ENCODE results near the gene KIF22.
"Not testable (repeated sequence)": the region's sequence is repeated elsewhere in the genome, so short reads cannot be mapped to it uniquely, and the experiment has no call there.

KIF22 gene
- 151 to 208 reads per million in 2 donors for total RNA-seq

DNA sequence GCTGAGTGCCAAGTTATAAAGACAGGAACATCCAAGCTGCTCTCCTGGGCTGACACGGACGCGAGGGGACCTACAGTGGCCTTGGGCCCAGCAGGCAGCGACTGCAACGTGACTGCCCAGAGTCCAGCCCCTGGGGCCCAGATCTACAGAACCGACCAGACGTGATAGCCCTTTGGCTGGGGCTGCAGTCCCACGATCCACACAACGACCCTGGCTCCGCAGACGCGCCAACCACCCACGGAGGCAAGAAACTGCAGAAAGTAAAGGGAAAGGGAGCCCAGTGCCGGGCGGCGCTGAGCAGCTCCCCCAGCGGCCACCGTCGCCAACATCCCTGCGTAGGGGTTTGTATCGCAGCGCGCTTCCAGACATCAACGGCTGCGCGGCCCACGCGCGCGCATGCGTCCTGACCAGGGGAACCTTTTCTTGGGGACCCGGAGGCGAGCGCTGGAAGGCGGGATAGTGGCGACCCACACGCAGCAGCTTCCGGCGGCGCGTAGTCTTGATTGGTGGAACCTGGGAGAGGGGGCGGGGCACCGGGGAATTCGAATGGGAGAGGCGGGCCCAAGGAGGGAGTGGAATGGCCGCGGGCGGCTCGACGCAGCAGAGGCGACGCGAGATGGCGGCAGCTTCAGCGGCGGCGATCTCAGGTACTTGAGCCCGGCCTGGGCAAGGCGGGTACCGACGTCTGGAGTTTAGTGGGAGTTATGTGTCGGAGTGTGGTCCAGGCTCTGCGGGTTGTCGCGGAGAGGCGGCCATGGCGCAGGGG is at the start of gene KIF22:
Gene KIF22, plus strand, starts transcription at position 569 of the 766 bp plus-strand sequence. Its CDS starts 9 bp downstream, at position 578.
- DNase-seq: peak; percentile 99

DNA sequence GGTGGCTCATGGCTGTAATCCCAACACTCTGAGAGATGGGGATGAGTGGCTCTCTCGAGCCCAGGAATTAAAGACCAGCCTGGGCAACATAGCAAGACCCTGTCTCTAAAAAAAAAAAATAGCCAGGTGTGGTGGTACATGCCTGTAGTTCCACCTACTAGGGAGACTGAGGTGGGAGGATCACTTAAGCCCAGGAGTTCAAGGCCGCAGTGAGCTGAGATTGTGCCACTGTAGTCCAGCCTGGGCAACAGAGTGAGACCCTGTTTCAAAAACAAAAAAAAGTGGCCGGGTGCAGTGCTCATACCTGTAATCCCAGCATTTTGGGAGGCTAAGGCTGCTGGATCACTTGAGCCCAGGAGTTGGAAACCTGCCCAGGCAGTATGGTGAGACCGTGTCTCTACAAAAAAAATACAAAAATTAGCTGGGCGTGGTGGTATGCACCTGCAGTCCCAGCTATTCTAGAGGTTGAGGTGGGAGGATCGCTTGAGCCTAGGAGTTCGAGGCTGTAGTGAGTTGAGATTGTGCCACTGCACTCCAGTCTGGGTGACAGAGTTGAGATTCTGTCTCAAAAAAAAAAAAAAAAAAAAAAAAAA is 47.8 kb upstream of the KIF22 start:
- DNase-seq: no peak

DNA sequence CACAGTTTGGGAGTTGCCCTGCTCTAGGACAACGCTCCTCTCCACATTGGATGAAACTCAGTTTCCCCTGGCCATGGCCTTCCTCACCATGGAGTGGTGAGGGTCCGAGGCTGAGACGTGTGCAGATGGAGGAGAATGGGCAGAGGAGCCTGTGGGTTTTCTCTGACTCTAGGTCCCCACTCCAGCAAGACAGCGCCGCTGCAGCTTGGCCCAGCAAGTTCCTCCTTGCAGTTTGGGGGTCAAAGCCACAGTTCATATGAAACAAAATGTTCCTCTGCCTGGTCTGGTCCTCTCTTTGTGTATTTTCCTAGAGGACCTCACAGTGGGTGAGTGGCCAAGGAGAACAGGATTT is 47.1 kb upstream of the KIF22 start:
- no peak for DNase-seq

DNA sequence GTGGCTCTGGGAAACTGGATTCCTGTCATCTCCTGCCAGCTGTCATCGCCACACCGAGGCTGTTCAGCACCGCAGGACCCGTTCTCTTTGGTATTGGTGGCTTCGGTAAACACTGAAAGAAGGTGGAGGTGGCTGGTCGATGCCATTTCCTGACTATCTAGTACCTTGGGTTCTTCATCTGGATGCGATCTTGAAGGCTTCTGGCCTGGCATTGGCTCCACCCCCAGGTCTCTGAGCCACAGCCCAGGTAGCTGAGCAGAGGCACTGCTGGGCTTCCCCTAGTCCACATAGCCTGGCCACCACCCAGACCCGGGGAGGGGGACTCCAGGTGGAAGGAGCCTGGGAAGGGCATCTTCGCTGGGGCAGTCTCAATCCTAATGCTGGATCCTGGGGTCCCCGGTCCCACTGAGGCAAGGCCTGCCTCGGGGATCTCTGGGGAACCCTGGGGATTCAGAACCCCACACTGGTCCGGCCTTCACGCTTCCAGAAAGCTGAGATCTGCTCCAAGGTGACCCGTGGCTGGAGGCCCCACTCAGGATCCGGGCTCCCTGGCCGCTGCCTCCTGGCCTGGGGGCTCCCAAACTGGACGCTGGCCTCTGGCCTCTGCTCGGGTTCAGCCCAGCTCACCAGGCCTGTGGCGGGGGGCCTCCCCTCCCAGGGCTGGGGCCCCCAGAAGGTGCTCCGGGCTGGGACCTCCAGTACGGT is 46.6 kb upstream of the KIF22 start:
- no peak for DNase-seq

DNA sequence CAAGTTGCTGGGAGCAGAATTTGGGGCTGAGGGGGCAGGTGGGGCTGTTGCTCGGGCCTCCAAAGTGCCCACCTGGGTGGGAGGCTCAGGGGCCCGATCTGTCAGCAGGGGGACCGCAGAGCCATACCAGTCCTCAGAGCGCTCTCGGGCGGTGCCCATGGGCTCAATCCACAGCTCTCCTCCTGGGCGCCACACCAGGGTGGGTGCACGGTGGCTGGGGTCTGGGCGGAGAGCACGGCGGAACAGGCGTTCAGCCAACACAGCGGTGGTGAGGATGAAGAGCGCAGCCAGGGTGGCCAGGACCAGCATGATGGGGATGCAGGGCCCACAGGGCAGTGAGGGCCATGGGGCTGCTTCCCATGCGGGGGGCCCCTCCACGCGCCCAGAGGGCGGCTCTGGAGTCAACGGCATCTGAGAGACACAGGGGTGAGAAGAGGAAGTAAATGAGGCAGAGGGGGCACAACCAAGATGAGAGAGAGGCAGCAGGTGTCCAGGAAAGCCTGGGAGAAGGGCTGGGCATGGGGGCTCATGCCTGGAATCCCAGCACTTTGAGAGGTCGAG is 45.9 kb upstream of the KIF22 start:
- DNase-seq: no peak

DNA sequence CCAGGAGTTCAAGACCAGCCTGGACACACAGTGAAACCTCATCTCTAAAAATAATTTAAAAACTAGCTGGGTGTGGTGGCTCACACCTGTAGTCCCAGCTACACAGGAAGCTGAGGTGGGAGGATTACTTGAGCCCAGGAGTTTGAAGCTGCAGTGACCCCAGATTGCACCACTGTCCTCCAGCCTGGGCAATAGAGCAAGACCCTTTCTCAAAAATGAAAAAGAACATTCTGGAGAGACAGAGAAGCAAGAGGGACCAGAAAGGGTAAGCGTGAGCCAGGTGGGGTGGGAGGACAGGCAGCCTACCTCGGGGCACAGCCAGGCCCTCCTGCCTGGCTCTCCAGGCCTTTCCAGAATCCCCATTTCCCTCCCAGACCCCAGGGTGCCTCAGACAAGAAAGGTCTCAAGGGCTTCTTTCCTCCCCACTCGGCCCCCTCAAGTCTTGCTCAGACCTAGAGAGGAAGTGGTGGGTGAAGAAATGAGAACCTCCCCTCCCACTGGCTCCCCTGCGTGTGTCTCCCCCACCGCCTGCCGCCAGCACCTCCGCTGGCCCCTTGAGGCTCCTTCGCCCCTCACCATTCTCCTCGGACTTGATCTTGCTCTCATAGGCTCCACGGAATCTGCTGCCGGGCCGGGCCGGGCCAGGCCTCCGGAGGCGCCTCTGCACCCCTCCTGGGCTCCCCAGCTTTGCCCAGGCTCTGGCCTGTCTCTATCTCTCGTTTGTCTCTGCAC is 45.3 kb upstream of the KIF22 start:
- peak; percentile 35 for DNase-seq

DNA sequence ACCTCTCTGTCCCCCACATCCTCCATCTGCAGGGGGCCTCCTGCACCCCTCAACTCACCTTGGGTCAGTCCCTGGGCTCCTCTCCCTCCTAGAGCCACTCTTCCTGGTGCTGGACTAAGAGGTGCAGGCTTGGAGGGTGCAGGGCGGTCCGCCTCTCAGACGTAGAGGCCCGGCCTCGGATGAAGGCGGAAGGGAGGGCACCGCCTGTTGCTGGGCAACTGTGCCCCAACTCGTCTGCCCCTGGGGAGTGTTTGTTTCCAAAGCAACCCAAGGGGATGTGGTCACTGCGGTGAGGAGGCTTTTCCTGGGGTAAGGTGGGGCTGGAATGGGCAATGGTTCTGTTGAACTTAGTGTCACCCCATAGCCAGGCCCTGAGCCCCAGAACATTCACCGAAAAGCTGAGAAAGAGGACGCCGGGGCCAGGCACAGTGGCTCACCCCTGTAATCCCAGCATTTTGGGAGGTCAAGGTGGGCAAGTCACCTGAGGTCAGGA is 44.7 kb upstream of the KIF22 start, which contains the start of gene C16orf54:
Gene C16orf54, minus strand, starts transcription at position 138 of the 493 bp plus-strand sequence. CDS start 1,039 bp downstream, outside the sequence.
- DNase-seq: peak; percentile 72

DNA sequence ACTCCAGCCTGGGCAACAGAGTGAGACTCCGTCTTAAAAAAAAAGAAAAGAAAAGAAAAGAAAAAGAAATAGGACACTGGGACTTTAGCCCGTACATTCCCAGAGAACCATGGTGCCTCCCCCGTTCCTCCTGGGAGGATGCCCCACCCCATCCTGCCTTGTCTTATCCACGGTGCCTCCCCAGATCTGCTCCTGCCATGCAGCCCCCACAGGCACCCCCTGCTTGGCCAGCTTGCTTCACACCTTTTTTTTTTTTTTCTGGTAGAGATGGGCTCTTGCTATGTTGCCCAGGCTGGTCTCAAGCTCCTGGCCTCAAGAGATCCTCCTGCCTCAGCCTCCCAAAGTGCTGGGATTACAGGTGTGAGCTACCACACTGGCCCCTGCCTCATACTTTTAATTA is 44.0 kb upstream of the KIF22 start:
- DNase-seq: not testable (repeated sequence)

DNA sequence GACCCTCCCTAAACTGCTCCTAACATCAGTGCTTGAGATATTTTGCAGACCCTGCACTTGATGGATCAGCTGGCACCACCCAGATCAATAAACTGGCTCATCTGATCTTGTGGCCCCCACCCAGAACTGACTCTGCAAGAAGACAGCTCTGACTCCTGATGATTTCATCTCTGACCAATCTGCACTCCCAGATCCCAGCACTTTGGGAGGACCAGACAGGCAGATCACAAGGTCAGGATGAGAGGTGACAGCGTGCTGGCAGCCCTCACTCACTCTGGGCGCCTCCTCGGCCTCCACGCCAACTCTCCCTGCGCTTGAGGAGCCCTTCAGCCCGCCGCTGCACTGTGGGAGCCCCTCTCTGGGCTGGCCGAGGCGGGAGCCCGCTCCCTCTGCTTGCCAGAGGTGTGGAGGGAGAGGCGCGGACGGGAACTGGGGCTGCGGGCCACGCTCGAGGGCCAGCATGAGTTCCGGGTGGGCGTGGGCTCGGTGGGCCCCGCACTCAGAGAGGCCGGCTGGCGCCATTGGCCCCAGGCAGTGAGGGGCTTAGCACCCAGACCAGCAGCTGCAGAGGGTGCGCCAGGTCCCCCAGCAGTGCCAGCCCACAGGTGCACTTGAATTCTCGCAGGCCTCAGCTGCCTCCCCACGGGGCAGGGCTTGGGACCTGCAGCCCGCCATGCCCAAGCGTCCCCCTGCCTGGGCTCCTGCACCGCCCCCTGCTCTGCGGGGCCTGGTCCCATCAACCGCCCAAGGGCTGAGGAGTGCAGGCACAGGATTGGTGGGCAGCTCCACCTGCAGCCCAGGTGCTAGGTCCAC is 42.4 kb upstream of the KIF22 start:
- DNase-seq: no peak

DNA sequence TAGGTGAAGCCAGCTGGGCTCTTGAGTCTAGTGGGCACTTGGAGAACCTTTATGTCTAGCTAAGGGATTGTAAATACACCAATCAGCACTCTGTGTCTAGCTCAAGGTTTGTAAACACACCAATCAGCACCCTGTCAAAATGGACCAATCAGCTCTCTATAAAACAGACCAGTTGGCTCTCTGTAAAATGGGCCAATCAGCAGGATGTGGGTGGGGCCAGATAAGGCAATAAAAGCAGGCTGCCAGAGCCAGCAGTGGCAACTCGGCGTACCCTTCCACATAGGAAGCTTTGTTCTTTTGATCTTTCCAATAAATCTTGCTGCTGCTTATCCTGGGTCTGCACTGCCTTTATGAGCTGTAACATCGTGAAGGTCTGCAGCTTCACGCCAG is 41.8 kb upstream of the KIF22 start:
- not testable (repeated sequence) for DNase-seq

DNA sequence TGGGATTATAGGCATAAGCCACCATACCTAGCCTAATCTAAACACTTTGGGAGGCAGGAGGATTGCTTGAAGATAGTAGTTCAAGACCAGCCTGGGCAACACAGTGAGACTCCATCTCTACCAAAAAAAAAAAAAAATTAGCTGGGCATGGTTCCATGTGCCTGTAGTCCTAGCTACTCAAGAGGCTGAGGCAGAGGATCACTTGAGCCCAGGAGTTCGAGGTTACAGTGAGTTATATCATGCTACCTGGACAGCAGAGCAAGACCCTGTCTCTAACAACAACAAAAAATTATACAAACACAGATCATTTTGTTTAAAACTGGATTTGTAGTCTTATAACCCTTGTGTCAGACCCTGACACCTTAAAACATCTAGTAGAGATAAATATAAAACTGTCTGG is 37.0 kb upstream of the KIF22 start:
- DNase-seq: no peak

DNA sequence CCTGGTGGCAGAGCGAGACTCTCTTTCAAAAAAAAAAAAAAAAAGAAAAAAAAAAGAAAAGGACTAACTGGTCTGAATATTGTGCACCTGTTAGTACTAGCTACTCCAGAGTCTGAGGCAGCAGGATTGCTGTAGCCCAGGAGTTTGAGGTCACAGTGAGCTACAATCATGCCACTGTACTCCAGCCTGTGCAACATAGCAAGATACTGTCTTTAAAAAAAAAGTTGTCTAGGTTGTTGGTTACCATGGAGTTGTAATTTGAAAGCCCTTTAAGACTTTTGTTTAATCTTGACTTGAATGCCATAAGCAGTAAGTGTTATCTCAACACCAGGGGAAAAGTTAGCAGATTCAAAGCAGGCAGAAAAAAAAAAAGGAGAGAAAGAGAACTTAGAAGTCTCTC is 33.9 kb upstream of the KIF22 start:
- DNase-seq: no peak

DNA sequence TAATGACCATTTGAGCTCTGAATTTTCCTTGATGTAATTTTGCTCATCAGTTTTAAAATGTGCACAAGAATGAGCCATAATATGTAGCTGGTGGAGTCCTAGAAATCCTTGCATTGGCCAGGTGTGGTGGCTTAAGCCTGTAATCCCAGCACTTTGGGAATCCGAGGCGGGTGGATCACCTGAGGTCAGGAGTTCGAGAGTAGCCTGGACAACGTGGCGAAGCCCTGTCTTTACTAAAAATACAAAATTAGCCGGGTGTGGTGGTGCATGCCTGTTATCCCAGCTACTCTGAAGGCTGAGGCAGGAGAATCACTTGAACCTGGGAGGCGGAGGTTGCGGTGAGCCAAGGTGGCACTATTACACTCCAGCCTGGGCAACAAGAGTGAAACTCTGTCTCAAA is 33.5 kb upstream of the KIF22 start:
- DNase-seq: not testable (repeated sequence)

DNA sequence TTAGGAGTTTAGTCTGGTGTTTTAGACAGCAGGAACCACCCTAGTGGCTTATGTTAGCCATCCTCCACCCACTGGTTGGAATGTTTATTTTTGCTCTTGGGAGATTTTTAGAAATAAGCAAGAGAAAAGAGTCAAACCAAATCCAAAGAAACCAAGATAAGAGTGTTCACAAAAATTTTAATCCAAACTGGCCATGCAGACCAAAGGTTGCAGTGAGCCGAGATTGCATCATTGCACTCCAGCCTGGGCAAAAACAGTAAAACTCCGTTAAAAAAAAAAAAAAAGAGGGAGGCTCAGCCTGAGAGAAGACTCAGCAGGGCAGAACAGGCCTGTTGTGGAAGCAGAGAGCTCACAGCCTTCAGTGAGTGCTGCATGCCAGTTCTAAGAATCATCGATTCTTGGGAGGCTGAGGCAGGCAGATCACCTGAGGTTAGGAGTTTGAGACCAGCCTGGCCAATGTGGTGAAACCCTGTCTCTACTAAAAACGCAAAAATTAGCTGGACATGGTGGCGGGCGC is 32.5 kb upstream of the KIF22 start:
- DNase-seq: no peak

DNA sequence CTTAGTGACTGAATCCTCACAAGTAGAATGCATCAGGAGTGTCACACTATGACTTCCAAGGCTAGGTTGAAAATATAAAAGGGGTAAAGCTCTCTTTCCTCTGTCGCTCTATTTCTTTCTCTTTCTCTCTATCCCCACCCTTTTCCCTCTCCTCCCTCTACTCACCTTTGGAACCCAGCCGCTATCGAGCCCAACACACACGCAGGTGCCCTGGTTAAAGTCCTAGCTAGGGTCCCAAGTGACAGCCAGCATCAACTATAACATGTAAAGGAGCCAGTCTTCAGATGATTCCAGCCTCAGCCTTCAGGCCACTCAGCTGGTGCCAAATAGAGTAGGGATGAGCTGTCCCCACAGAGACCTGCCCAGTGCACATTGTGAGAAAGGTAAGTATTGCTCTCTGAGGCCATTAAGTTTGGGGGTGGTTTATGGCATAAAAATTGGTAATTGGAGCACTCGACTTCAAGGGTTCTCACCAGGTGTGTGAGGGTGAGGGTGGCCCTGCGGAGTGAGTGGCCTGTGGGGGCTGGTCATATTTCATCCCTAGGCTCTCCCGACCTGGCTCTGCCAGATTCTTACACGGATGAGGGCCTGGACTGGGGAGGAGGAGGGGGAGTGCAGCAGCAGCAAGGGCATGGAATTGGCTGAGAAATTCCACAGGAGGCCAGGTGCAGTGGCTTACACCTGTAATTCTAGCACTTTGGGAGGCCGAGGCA is 29.8 kb upstream of the KIF22 start:
- no peak for DNase-seq

DNA sequence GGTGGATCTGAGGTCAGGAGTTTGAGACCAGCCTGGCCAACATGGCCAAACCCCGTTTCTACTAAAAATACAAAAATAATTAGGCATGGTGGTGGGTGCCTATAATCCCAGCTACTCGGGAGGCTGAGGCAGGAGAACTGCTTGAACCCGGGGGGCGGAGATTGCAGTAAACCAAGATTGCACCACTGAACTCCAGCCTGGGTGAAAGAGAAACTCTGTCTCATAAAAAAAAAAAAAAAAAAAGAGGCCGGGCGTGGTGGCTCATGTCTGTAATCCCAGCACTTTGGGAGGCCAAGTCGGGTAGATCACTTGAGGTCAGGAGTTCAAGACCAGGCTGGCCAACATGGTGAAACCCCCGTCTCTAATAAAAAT is 29.3 kb upstream of the KIF22 start:
- DNase-seq: not testable (repeated sequence)

DNA sequence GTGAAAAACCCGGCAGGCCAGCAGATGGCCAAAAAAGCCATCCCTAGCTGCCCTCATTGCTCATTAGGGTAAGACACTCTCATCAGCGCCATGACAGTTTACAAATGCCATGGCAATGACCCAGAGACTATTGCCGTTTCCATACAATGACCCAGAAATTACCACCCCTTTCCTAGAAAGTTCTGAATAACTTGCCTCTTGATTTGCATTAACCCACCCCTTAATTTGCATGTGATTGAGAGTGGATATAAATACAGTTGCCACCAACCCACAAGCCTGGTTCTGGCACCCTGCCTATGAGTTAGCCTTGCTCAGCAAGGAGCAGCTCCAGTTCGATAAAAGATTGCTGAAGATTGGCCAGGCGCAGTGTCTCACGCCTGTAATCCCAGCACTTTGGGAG is 28.7 kb upstream of the KIF22 start:
- no peak for DNase-seq

DNA sequence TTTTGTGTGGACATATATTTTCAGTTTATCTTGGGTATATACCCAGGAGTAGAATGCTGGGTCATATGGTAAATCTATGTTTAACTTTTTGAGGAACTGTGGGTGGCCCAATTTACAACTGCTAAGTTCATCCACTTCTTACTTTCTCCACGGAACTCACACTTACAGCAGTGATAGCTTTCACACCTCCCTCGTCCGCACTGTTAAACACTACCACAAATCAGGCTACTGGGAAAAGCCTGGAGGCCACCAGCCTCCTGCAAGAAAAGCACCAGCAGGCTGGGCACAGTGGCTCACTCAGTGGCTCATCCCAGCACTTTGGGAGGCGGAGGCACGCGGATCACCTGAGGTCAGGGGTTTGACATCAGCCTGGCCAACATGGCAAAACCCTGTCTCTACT is 27.2 kb upstream of the KIF22 start:
- no peak for DNase-seq

DNA sequence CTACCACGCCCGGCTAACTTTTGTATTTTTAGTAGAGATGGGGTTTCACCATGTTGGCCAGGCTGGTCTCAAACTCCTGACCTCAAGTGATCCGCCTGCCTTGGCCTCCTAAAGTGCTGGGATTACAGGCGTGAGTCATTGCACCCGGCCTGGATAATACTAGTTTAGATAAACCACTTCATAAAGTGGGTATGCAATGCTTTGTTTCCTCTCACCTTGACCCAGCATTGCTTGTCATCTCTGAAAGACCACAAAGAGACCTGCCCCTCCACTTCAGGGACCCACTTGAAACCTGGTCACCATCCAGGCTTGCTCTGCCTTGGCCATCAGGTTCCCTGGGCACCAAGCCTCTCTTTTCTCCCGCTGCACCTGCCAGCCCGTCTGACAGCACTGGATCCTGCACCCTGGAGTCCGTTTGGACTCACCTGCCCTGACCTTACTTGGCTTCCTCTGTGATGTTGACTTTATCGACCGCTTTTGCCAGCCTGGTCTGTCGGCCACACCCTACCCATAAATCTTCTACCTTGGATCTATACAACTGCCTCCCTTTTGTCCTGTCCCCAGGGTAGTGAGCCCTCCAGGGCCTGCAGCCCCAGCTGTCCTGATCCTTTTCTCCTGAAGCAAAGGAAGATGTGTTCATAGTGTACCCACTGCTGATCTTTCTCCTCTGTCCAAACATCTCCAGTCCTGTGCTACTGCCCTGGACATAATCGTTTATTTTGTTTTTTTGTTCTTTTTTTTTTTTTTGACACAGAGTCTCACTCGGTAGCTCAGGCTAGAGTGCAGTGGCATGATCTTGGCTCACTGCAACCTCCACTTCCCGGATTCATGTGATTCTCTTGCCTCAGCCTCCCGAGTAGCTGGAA is 25.2 kb upstream of the KIF22 start:
- DNase-seq: no peak

DNA sequence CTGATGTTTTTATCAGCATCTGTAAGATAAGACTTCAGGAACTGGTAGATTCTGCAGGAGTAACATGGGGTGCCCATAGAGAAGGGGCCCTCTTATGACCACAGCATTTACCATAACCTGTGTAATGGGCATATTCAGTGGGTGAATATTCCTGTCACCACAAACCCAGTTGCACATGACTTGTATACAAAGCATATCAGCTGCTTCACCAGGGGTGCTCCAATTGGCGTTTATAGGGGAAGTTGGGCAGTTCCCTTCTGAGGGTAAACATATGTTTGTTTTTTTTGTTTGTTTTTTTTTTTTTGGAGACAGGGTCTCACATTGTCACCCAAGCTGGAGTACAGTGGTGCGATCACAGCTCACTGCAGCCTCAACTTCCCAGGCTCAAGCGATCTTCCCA is 24.0 kb upstream of the KIF22 start:
- no peak for DNase-seq

Measured in activated gamma-delta T cell (primary cell).